HEK293 (cell line): ENCODE data around the gene BMF.

Experiments used
- CTCF ChIA-PET: fragments of 350-600 bp; formaldehyde crosslinking; extraction: SDS; loops from one replicate; lab custom pipeline; 2021; ENCODE audit warnings: antibody characterized with exemption; lab: Yijun Ruan, JAX
- POLR2A ChIA-PET: fragments of 300-600 bp; formaldehyde crosslinking; extraction: SDS; loops from one replicate; lab custom pipeline; 2020; ENCODE audit warnings: antibody characterized with exemption, inconsistent platforms; lab: Yijun Ruan, JAX
- H3K27ac ChIP-seq: fragments of 200-500 bp; sonication (Bioruptor generic); 2 replicates; pipeline ENCODE4 v1.5.1; 2014; ENCODE audit warnings: low read depth, low read length, control low read depth, inconsistent platforms; ENCODE audit errors: extremely low read depth
- H3K36me3 ChIP-seq, 2 experiments: fragments of 200-500 bp in 1 of 2; sonication (Bioruptor generic) in 1 of 2; 1 replicate in 1 of 2; 2 replicates in 1 of 2; pipeline ENCODE4 v1.5.1; 2014 to 2017; ENCODE audit warnings: inconsistent platforms in 2 of 2, low read length in 2 of 2; ENCODE audit not compliant: control insufficient read depth in 2 of 2, insufficient read depth in 1 of 2
- H3K4me1 ChIP-seq: fragments of 200-500 bp; sonication (Bioruptor generic); 2 replicates; pipeline ENCODE4 v1.5.1; 2014; ENCODE audit warnings: mild to moderate bottlenecking, low read length, inconsistent platforms; ENCODE audit not compliant: control insufficient read depth, insufficient read depth
- H3K4me3 ChIP-seq: 2 replicates; pipeline ENCODE4 v1.5.1; 2011; ENCODE audit warnings: low read depth, mild to moderate bottlenecking, control low read depth, low read length, moderate library complexity
- H3K9me3 ChIP-seq: fragments of 200-500 bp; sonication (Bioruptor generic); 2 replicates; pipeline ENCODE4 v1.5.1; 2014; ENCODE audit warnings: low read depth, low read length, inconsistent platforms; ENCODE audit not compliant: control insufficient read depth, insufficient read depth
- ATF2 ChIP-seq: fragments of 450-650 bp; formaldehyde crosslinking; IDR thresholded peaks from 2 replicates; pipeline ENCODE4 v1.5.1; 2016; ENCODE audit warnings: missing biosample characterization, missing genetic modification characterization, low read depth
- GFI1B ChIP-seq: fragments of 450-650 bp; formaldehyde crosslinking; IDR thresholded peaks from 2 replicates; pipeline ENCODE4 v1.5.1; 2016; ENCODE audit warnings: missing biosample characterization, missing genetic modification characterization
- HOXA7 ChIP-seq: sonication (generic); formaldehyde crosslinking; IDR thresholded peaks from 2 replicates; pipeline ENCODE4 v1.8.1; 2022; ENCODE audit warnings: missing genetic modification reagents, borderline replicate concordance
- KLF9 ChIP-seq: fragments of 450-650 bp; formaldehyde crosslinking; IDR thresholded peaks from 2 replicates; pipeline ENCODE4 v1.5.1; 2016; ENCODE audit warnings: missing biosample characterization, missing genetic modification characterization, low read depth
- MEIS1 ChIP-seq: sonication (generic); formaldehyde crosslinking; IDR thresholded peaks from 2 replicates; pipeline ENCODE4 v1.8.1; 2022; ENCODE audit warnings: missing genetic modification reagents, mild to moderate bottlenecking, borderline replicate concordance
- REPIN1 ChIP-seq: fragments of 450-650 bp; formaldehyde crosslinking; IDR thresholded peaks from 2 replicates; pipeline ENCODE4 v1.5.1; 2017; ENCODE audit warnings: missing biosample characterization, missing genetic modification characterization, low read depth
- SCRT1 ChIP-seq: fragments of 450-650 bp; formaldehyde crosslinking; IDR thresholded peaks from 2 replicates; pipeline ENCODE4 v1.5.1; 2016; ENCODE audit warnings: missing biosample characterization, missing genetic modification characterization, borderline replicate concordance
- ZFHX2 ChIP-seq: fragments of 450-650 bp; formaldehyde crosslinking; conservative IDR thresholded peaks from 2 replicates; pipeline ENCODE4 v1.5.1; 2016; ENCODE audit warnings: missing biosample characterization, missing genetic modification characterization
- ZNF184 ChIP-seq: fragments of 450-650 bp; IDR thresholded peaks from 2 replicates; pipeline ENCODE4 v1.5.1; 2018; ENCODE audit warnings: missing biosample characterization, mild to moderate bottlenecking, missing genetic modification characterization
- ZNF341 ChIP-seq: fragments of 450-650 bp; formaldehyde crosslinking; IDR thresholded peaks from 2 replicates; pipeline ENCODE4; 2016; ENCODE audit warnings: low read depth, missing biosample characterization, missing genetic modification characterization
- ZNF391 ChIP-seq: fragments of 450-650 bp; formaldehyde crosslinking; IDR thresholded peaks from 2 replicates; pipeline ENCODE4 v1.5.1; 2016; ENCODE audit warnings: low read depth, missing biosample characterization, missing genetic modification characterization, borderline replicate concordance
- ZNF416 ChIP-seq: fragments of 450-650 bp; formaldehyde crosslinking; IDR thresholded peaks from 2 replicates; pipeline ENCODE4 v1.5.1; 2016; ENCODE audit warnings: missing biosample characterization, missing genetic modification characterization
- ZNF792 ChIP-seq: fragments of 450-650 bp; formaldehyde crosslinking; IDR thresholded peaks from 2 replicates; pipeline ENCODE4 v1.5.1; 2016; ENCODE audit warnings: missing biosample characterization, missing genetic modification characterization
- TF ChIP-seq, protein P1 (sequence below): fragments of 450-650 bp; formaldehyde crosslinking; IDR thresholded peaks from 2 replicates; pipeline ENCODE4 v1.5.1; 2016; ENCODE audit warnings: missing biosample characterization, missing genetic modification characterization, borderline replicate concordance
- TF ChIP-seq, protein P2 (sequence below): fragments of 450-650 bp; formaldehyde crosslinking; IDR thresholded peaks from 2 replicates; pipeline ENCODE4 v1.5.1; 2016; ENCODE audit warnings: missing biosample characterization, missing genetic modification characterization
- TF ChIP-seq, protein P3 (sequence below): fragments of 450-650 bp; formaldehyde crosslinking; IDR thresholded peaks from 2 replicates; pipeline ENCODE4 v1.5.1; 2016; ENCODE audit warnings: missing biosample characterization, missing genetic modification characterization, borderline replicate concordance

Gene BMF

DNA sequence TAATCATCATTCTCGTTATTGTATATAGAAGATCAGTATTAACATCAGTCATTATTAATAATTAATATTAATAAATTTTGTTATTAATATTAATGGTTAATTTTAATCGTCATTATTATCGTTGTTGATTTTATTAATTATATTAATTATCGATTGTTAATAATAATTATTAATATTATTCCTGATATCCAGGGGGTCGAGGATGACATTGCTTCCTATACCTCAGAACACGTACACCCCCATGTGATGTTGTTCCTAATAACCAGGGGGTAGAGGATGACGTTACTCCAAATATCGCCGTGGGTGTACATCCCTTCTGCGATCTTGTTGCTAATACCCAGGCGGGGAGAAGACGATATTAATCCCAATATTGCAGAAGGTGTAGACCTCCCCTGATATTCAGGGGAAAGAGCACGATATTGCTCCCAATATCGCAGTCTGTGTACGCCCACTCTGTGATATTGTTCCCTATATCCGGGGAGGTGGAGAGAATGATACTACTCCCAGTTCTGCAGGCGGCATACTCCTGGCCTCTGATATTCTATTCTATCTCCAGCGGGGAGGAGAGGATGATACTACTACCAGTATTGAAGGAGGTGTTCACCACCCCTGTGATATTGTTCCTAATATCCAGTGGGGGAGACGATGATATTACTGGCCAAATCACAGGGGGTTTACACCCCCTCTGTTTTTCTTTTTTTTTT is 22.3 kb upstream of the BMF start:
- CTCF ChIA-PET = no interaction called here
- H3K36me3 ChIP-seq = no peaks in the 10 kb centered on the region
- H3K4me1 ChIP-seq = no peaks in the 10 kb centered on the region
- POLR2A ChIA-PET = no interaction called here
- H3K4me3 ChIP-seq = no peak overlapping the region
- no peak overlapping the region for H3K27ac ChIP-seq
- TF ChIP-seq GFI1B (tag by site-specific recombination) (no peak), ZNF341 (peak; percentile 41)
- H3K9me3 ChIP-seq = no peaks in the 10 kb centered on the region

DNA sequence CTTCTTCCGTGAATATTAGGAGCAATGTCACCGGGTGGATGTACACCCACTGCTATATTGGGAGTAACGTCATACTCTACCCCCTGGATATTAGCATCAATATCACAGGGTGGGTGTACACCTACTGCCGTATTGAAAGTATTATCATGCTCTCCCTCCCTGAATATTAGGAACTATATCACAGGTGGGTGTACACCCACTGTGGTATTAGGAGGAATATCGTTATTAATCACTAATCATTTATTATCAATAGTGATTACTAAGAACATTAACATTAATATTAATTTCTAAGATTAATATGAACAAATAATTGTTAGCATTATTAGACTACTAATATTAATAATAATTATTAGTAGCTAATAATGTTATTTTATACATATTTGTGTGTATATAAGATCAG is 21.4 kb upstream of the BMF start:
- Histone ChIP-seq H3K36me3 (no peaks in the 10 kb centered on the region), H3K9me3 (no peaks in the 10 kb centered on the region), H3K27ac (no peak overlapping the region), H3K4me3 (no peak overlapping the region), H3K4me1 (no peaks in the 10 kb centered on the region)
- ChIA-PET POLR2A (no interaction called here), CTCF (no interaction called here)
- TF ChIP-seq MEIS1 (CRISPR knock-in tag) (no peak), ZNF391 (tag by site-specific recombination) (no peak), ATF2 (tag by site-specific recombination) (no peak)
- TF ChIP-seq, protein P1, sequence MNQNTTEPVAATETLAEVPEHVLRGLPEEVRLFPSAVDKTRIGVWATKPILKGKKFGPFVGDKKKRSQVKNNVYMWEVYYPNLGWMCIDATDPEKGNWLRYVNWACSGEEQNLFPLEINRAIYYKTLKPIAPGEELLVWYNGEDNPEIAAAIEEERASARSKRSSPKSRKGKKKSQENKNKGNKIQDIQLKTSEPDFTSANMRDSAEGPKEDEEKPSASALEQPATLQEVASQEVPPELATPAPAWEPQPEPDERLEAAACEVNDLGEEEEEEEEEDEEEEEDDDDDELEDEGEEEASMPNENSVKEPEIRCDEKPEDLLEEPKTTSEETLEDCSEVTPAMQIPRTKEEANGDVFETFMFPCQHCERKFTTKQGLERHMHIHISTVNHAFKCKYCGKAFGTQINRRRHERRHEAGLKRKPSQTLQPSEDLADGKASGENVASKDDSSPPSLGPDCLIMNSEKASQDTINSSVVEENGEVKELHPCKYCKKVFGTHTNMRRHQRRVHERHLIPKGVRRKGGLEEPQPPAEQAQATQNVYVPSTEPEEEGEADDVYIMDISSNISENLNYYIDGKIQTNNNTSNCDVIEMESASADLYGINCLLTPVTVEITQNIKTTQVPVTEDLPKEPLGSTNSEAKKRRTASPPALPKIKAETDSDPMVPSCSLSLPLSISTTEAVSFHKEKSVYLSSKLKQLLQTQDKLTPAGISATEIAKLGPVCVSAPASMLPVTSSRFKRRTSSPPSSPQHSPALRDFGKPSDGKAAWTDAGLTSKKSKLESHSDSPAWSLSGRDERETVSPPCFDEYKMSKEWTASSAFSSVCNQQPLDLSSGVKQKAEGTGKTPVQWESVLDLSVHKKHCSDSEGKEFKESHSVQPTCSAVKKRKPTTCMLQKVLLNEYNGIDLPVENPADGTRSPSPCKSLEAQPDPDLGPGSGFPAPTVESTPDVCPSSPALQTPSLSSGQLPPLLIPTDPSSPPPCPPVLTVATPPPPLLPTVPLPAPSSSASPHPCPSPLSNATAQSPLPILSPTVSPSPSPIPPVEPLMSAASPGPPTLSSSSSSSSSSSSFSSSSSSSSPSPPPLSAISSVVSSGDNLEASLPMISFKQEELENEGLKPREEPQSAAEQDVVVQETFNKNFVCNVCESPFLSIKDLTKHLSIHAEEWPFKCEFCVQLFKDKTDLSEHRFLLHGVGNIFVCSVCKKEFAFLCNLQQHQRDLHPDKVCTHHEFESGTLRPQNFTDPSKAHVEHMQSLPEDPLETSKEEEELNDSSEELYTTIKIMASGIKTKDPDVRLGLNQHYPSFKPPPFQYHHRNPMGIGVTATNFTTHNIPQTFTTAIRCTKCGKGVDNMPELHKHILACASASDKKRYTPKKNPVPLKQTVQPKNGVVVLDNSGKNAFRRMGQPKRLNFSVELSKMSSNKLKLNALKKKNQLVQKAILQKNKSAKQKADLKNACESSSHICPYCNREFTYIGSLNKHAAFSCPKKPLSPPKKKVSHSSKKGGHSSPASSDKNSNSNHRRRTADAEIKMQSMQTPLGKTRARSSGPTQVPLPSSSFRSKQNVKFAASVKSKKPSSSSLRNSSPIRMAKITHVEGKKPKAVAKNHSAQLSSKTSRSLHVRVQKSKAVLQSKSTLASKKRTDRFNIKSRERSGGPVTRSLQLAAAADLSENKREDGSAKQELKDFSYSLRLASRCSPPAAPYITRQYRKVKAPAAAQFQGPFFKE (tag by site-specific recombination) = no peak
- TF ChIP-seq, protein P2, sequence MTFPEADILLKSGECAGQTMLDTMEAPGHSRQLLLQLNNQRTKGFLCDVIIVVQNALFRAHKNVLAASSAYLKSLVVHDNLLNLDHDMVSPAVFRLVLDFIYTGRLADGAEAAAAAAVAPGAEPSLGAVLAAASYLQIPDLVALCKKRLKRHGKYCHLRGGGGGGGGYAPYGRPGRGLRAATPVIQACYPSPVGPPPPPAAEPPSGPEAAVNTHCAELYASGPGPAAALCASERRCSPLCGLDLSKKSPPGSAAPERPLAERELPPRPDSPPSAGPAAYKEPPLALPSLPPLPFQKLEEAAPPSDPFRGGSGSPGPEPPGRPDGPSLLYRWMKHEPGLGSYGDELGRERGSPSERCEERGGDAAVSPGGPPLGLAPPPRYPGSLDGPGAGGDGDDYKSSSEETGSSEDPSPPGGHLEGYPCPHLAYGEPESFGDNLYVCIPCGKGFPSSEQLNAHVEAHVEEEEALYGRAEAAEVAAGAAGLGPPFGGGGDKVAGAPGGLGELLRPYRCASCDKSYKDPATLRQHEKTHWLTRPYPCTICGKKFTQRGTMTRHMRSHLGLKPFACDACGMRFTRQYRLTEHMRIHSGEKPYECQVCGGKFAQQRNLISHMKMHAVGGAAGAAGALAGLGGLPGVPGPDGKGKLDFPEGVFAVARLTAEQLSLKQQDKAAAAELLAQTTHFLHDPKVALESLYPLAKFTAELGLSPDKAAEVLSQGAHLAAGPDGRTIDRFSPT (tag by site-specific recombination) = no peak

- Histone ChIP-seq H3K27ac (no peak overlapping the region), H3K4me3 (no peak overlapping the region), H3K4me1 (no peaks in the 10 kb centered on the region), H3K36me3 (no peaks in the 10 kb centered on the region), H3K9me3 (no peaks in the 10 kb centered on the region)
- ChIA-PET POLR2A (no interaction called here), CTCF (interaction anchor here (1.2 kb wide), 1 partner anchor 24 kb away, joined by 3 read pairs; no protein-coding TSS in a partner anchor)
- TF ChIP-seq, protein P3, sequence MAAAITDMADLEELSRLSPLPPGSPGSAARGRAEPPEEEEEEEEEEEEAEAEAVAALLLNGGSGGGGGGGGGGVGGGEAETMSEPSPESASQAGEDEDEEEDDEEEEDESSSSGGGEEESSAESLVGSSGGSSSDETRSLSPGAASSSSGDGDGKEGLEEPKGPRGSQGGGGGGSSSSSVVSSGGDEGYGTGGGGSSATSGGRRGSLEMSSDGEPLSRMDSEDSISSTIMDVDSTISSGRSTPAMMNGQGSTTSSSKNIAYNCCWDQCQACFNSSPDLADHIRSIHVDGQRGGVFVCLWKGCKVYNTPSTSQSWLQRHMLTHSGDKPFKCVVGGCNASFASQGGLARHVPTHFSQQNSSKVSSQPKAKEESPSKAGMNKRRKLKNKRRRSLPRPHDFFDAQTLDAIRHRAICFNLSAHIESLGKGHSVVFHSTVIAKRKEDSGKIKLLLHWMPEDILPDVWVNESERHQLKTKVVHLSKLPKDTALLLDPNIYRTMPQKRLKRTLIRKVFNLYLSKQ (tag by site-specific recombination) = no peak
- no peak for TF ChIP-seq SCRT1 (tag by site-specific recombination)
- no peak for TF ChIP-seq KLF9
- no peak for TF ChIP-seq ZNF792 (tag by site-specific recombination)
- no peak for TF ChIP-seq ZFHX2 (tag by site-specific recombination)
- TF ChIP-seq HOXA7 (CRISPR knock-in tag) = no peak
- TF ChIP-seq ZNF184 = no peak
- TF ChIP-seq ZNF416 (tag by site-specific recombination) = no peak
- TF ChIP-seq REPIN1 (tag by site-specific recombination) = no peak
These were observed 20.3 kb upstream of the BMF start for GRCh38 chr15:40128766-40129660.
